OCI-M1 (cell line): ENCODE data around the gene GHSR.

Experiments used
- DNase-seq: peaks from one replicate; lab custom pipeline; 2025; lab: John Stamatoyannopoulos, UW

GHSR gene

GRCh38 chr3:172437713-172438112 lies 10.5 kb downstream of the GHSR start:
- DNase-seq, result no peak

GRCh38 chr3:172415323-172415722 lies 32.9 kb downstream of the GHSR start:
- DNase-seq, result no peak

- no peak for DNase-seq
Observed at GRCh38 chr3:172411478-172411947, 36.7 kb downstream of the GHSR start.

- DNase-seq, result no peak
Observed at GRCh38 chr3:172410702-172411477, 37.4 kb downstream of the GHSR start.

- DNase-seq, result no peak
Observed at GRCh38 chr3:172407872-172408271, 40.4 kb downstream of the GHSR start.

- no peak for DNase-seq
Observed at GRCh38 chr3:172405914-172406313, 42.3 kb downstream of the GHSR start.

- no peak for DNase-seq
Observed at GRCh38 chr3:172404237-172404962, 43.9 kb downstream of the GHSR start.

GRCh38 chr3:172402892-172403643 lies 45.2 kb downstream of the GHSR start:
- no peak for DNase-seq

GRCh38 chr3:172402090-172402489 lies 46.2 kb downstream of the GHSR start:
- DNase-seq, result no peak

- DNase-seq, result no peak
Observed at GRCh38 chr3:172398484-172398883, 49.8 kb downstream of the GHSR start.

- DNase-seq, result no peak
Observed at GRCh38 chr3:172397716-172398405, 50.4 kb downstream of the GHSR start.

- no peak for DNase-seq
Observed at GRCh38 chr3:172396400-172396799, 51.9 kb downstream of the GHSR start.

- no peak for DNase-seq
Observed at GRCh38 chr3:172394692-172395091, 53.6 kb downstream of the GHSR start.
